Stimulated activated naive CD4-positive, alpha-beta T cell treated with Interleukin-2 at 50 U/mL for 16 hours (primary cell): ENCODE measurements around the gene PNPLA2.

Source experiments
- DNase-seq: peaks from one replicate; lab custom pipeline; 2025; lab: John Stamatoyannopoulos, UW

PNPLA2 gene

GRCh38 chr11:860234-861104 is 41.8 kb downstream of the PNPLA2 start:
- DNase-seq: no peak

- DNase-seq: no peak
Measured at GRCh38 chr11:861105-861479, 42.4 kb downstream of the PNPLA2 start.

- DNase-seq: no peak
Measured at GRCh38 chr11:862081-862661, 43.5 kb downstream of the PNPLA2 start.

GRCh38 chr11:862696-863022 is 43.9 kb downstream of the PNPLA2 start:
- DNase-seq: no peak

- DNase-seq: no peak
Measured at GRCh38 chr11:863023-863909, 44.6 kb downstream of the PNPLA2 start.

- DNase-seq: no peak
Measured at GRCh38 chr11:863910-864827, 45.5 kb downstream of the PNPLA2 start.

- DNase-seq: no peak
Measured at GRCh38 chr11:864898-865297, 46.2 kb downstream of the PNPLA2 start.

- no peak for DNase-seq
Measured at GRCh38 chr11:865462-866430, 47.0 kb downstream of the PNPLA2 start.

- no peak for DNase-seq
Measured at GRCh38 chr11:866481-866880, 47.8 kb downstream of the PNPLA2 start.

GRCh38 chr11:867856-868358 is 49.2 kb downstream of the PNPLA2 start:
- DNase-seq: no peak

- DNase-seq: no peak
Measured at GRCh38 chr11:868394-868793, 49.7 kb downstream of the PNPLA2 start.

- DNase-seq: no peak
Measured at GRCh38 chr11:868802-869201, 50.1 kb downstream of the PNPLA2 start.

GRCh38 chr11:869399-870126 is 50.8 kb downstream of the PNPLA2 start:
- no peak for DNase-seq

GRCh38 chr11:870127-870413 is 51.4 kb downstream of the PNPLA2 start:
- no peak for DNase-seq

GRCh38 chr11:870418-870817 is 51.7 kb downstream of the PNPLA2 start:
- no peak for DNase-seq

- DNase-seq: no peak
Measured at GRCh38 chr11:871472-871871, 52.8 kb downstream of the PNPLA2 start.

GRCh38 chr11:872799-873198 is 54.1 kb downstream of the PNPLA2 start:
- DNase-seq: no peak

- no peak for DNase-seq
Measured at GRCh38 chr11:873706-874105, 55.0 kb downstream of the PNPLA2 start.
